AG09319 (cell line): ENCODE data around the gene CYP24A1.

Experiments
- DNase-seq: peaks from one replicate; pipeline ENCODE4 v3.0.0-alpha.2; 2010; ENCODE audit warnings: low read depth; ENCODE audit errors: extremely low read depth
- CTCF ChIP-seq: IDR thresholded peaks from 2 replicates; pipeline ENCODE4 v1.5.1; 2011; ENCODE audit warnings: low read depth, mild to moderate bottlenecking, inconsistent platforms, low read length, moderate library complexity

Gene CYP24A1

GRCh38 chr20:54173653-54174456 lies at the start of gene CYP24A1:
Gene CYP24A1 (minus strand): TSS chr20:54173986. CDS start chr20:54173579, 407 bp downstream.
- DNase-seq: no peak
- TF ChIP-seq CTCF: no peak

GRCh38 chr20:54223285-54223684 lies 49.5 kb upstream of the CYP24A1 start:
- DNase-seq: no peak
- TF ChIP-seq CTCF: no peak

- no peak for TF ChIP-seq CTCF
- DNase-seq: no peak
Observed at GRCh38 chr20:54221996-54222890, 48.5 kb upstream of the CYP24A1 start.

GRCh38 chr20:54221353-54221752 lies 47.6 kb upstream of the CYP24A1 start:
- no peak for TF ChIP-seq CTCF
- DNase-seq: no peak

- DNase-seq: no peak
- TF ChIP-seq CTCF: no peak
Observed at GRCh38 chr20:54220722-54221121, 46.9 kb upstream of the CYP24A1 start.

- no peak for DNase-seq
- TF ChIP-seq CTCF: peak; percentile 56
Observed at GRCh38 chr20:54219751-54220426, 46.1 kb upstream of the CYP24A1 start.
